GM21447 (cell line): Measurements from ENCODE around the gene DYNLRB1.

Experiments used
- ATAC-seq: cut with Tn5 transposase; IDR thresholded peaks from one replicate; pipeline ENCODE4 v1.9.1; 2021; ENCODE audit not compliant: unreplicated experiment

The DYNLRB1 gene

DNA sequence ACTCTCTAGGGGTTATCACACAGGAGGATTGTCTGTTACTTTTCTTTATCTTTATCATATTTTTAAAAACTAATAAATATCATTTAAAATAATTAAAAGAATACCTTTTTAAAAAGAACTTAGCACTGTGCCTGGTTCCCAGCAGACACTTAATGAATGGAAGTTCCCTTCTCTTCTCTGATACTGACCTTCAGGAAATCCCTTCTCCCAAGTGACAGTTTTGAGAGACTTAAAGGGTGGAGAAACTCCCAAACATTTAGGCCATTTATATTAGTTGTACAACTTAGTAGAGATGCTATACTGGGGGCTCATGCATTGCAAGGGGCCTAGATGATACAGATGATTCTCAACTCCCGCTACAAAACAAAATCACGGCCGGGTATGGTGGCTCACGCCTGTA lies 60.8 kb downstream of the DYNLRB1 start:
- ATAC-seq = no peak

DNA sequence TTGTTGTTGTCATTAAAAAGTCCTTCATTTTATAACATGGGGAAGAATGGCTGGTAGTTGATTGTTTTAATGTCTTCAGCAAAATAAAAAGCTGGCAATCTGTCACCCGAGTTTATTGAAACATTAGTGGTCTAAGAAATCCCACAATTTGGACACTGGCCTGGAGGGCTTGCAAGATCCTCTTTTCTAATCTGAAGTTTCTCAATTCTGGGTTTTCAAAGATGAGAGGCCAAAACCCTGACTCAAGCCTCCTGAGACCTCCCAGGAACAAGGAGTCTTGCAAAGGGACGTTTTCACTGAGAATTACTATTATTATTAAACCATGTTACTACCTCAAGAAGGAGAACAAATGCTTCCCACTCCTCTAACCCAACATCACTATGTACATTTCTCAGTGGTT lies 61.8 kb downstream of the DYNLRB1 start:
- no peak for ATAC-seq

DNA sequence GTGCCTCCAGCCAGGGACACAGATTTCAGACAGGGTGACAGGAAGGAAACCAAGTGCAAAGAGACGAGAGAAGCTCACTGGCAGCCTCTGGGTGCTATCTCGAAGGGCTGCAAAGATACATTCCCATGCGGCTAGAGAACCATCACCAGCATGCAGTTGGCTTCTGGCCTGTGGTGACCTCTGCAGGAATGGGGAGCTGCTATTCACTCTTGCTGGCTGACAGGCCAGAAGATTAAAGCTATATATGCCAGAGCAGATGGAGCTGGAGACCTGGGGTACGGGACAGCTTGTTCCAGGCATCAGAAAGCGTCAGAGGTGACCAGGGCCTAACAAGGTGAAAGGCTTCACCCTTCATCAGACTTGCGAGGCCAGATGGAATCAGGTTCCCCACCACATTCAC lies 62.3 kb downstream of the DYNLRB1 start:
- ATAC-seq = no peak

DNA sequence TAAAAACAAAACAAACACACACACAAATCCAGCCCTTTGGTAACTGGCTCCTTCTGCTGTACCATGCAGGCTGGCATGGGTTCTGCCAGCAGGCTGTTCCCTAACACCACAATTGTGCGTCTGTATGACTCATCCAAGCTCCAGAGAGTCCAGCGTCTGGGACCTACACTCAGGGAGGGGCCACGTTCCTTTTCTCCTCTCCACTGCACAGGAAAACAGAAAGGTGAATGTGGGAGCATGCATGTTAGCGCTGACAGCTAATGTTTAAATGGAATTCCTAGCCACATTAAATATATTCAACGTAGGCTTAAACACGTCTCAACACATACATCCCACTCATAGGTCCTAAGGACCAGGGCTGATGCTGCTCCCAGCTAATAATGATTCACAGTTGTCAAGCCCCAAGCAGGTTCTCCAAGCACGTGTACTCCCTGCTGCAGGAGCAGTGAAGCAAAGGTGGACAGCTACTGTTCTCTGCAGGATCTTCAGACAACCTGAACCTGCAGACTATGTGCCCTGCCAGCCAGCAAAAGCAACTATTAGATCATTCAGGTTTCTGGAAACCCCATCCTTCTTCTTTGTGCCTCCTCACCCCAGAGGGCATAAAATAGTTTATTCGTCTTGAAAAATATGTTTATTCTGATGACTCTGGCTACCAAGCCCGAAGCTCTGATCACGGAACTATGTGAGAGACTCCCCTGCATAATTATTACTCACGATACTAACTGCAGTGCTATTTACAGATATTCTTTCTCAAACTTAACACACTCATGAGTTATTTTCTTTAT lies 63.2 kb downstream of the DYNLRB1 start:
- ATAC-seq = no peak

DNA sequence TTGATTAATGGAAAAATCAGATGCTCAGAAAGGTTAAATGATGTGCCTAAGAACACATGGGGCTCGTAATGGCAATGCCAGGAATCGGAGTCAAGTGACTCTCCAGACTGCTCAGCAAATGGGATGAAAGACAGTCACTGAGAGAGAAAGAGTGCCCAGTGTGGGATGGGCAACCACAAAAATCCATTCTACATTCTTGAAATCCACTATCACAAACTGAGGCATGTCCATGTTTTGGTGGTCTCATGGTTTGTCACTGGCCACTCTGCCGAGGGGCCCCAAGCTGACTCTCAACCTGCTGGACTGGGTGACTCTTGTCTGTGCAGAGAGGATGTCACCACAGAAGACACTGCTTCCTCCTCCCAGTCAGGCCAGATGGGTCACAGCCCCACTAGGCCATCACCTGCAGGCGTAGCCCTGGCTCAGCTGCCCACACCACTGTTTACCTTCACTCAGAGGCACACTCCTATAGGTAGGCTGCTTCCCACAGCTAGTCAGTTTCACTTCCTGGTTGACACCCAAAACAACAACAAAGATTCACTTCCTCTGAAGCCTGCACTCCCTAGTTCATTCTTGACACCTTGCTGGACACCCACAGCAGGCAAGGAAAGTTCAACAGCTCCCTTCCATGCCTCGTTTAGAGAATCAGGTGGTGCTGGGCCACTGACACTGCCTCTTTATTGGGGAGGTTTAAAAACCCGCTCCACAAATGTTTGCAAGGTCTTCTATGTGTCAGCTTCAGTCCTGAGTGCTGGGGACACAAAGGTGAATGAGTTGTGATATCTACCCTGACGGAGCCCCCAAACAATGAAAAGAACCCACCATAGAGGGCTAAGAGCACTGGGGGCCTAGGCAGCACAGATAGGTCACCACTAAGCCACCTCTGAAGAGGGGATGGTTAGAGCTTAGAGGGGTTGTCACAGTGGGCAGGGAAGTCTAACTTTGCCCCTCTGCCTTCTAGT lies 64.0 kb downstream of the DYNLRB1 start:
- no peak for ATAC-seq

DNA sequence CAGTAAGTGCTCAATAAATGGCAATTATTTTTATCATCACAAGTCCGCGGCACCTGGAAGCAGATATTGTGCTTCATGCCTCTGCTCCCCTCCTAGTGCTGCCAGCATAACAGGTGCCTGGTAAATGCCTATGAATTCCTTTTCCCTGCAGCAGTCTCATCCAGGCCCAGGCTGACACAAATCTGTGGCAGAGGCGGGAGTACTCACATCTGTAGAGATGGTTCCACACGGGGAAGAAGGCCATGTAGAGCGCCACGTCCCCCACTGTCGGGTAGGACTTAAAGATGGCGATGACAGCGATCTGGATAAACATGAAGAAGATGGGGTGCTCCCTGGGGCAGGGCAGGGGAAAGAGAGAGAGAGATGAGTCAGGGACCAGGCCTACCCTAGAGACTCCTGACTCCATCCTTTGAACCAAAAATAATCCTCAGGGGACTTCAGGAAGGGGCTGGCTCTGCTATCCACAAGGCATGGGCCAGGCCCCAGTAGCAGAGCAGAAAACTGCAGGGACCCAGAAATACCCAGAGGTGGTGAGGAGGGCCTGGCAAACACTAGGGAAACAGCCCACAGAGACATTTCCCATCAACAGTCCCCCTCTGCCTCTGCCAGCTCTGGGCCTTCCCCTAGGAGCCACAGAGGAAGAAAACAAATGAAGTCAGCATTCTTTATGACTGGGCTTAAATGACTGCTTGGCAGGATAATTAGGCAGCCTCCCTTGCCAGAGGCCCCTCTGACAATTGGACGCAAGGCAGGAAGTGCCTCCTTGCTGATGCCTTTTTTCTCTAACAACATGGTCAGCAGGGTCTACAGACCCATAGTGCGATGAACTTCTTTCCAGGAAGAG lies 65.3 kb downstream of the DYNLRB1 start:
- ATAC-seq = no peak

DNA sequence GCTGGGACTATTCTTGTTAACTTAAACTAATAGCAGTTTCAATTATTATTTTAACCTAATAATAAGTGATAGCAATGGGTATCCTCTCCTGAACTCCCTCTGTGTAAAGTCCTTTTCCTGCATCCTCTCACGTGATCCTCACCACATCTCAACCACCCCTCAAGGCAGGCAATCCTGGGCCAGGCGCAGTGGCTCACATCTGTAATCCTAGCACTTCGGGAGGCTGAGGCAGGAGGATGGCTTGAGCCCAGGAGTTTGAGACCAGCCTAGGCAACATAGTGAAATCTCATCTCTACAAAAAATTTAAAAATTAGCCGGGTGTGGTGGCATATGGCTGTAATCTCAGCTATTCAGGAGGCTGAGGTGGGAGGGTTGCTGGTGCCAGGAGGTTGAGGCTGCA lies 66.0 kb downstream of the DYNLRB1 start:
- no peak for ATAC-seq

DNA sequence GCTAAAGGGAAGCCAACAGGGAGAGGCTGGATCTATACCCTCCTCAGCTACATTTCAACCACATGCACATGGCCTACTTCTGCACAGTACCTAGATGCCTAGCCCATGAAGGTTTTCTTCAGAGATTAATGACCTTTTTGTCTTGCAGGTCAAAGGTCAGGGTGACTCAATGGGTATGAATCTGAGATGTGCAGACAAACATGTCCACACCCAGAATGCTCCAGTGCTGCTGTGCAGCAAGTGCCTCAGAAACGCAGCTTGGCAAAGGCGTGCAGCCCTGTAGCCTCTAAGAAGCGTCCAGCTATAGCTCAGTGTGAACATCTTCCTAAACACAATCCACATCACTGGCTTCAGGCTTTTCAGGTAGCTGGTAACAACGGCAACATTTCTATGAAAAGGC lies 66.7 kb downstream of the DYNLRB1 start:
- no peak for ATAC-seq

DNA sequence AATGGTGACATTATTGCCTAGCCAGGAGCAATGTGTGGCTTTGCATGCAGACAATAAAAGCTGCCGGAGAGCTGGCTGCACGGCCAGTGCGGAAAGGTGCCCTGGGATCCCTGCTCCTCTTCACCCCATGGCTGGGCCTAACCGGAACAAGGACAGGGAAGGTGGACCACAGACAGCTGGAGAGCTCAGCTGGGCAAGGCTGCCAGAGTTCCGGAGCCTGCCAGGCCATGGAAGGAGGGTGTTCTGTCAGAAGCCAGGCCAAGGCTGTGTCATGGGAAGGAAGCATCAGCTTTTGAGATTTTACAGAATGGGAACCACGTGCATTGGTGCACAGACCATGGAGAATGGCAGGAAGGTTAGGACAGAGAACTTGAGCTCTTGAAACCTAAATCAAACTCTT lies 67.3 kb downstream of the DYNLRB1 start:
- ATAC-seq = no peak

DNA sequence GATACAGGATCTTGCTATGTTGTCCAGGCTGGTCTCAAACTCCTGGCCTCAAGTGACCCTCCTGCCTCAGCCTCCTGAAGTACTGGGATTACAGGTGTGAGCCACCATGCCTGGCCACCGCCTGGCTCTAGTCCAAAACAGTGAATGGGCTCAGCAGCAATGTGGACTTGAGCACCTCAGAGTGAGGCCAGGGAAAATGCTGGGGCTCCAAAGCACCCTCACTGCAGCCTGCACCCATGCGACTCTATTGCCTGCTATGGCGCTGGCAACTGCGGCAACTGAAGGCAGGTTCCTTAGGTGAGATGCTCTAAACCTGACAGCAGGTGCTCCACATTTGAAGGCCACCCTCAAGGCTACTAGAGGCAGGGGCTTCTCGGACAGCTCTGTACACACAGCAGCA lies 68.8 kb downstream of the DYNLRB1 start:
- no peak for ATAC-seq

DNA sequence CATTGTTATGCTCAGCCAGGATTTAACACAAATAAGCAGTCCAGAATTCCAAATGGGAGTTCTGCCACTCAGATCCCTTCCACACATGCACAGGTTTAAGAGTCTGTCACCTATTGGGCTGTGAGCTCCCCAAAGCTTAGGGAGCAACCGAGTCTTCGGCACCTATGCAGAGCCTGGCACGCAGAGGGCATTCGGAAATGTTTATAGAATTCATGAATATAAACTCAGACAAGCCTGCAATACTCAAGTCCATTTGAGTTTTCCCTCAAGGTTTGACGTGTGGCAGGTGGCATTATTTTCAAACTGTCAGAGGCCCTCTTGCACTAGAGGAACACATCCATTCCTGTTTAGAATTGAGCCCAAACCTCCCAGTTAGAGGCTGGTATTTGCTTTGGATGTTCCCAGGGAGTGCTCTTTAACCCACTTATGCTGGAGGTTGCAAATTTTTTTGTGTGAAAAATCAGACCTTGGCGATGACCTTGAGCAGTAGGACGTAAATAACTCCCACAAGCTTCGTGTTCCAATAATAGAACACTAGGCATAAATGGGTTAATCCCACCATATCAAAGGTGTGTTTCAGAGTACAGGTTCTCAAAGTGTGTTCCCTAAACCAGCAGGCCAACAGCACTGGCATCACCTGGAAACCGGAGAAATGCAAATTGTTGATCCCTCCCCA lies 70.4 kb downstream of the DYNLRB1 start:
- no peak for ATAC-seq
